ENCODE data around the gene PNO1.

DNA sequence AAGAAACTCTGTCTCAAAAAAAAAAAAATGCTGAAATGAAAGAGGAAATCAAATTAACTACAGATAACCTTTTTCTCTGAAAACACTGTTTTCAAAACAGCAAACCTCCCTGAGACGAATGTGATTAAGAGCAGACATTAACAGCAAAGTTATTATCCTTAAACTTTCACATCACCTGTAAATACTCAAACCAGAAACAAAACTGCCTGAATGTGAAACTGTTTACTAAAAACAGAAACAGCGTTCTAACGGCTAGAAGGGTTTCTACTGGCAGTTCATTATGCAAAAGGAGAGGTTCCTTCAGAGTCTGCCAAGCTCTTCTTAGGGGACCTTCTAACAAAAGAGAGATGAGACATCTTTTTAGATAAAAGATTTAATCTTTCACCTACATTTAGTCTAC, 45.9 kb downstream of the PNO1 start:
- no peak for TF ChIP-seq POLR2A (IDR thresholded peaks at IDR 0.05)
- TF ChIP-seq CTCF (IDR thresholded peaks at IDR 0.05), result no peak
- TF ChIP-seq EP300 (IDR thresholded peaks at IDR 0.05), result no peak

Measured in ovary (tissue), 3 donors.